Middle frontal gyrus (tissue), 1 donor: Measurements from ENCODE around the gene NOTCH1.

Experiments used
- DNase-seq: peaks from one replicate; pipeline ENCODE4 v3.0.0-alpha.2; 2015; ENCODE audit warnings: low spot score; ENCODE audit errors: extremely low spot score

NOTCH1 gene

GRCh38 chr9:136501686-136502085 is 44.2 kb downstream of the NOTCH1 start:
- DNase-seq = no peak

- no peak for DNase-seq
Observed at GRCh38 chr9:136499935-136500910, 45.6 kb downstream of the NOTCH1 start.

GRCh38 chr9:136499071-136499934 is 46.5 kb downstream of the NOTCH1 start:
- DNase-seq = no peak

GRCh38 chr9:136497916-136498695 is 47.7 kb downstream of the NOTCH1 start:
- DNase-seq = no peak

GRCh38 chr9:136496801-136497620 is 48.8 kb downstream of the NOTCH1 start:
- DNase-seq = no peak

- no peak for DNase-seq
Observed at GRCh38 chr9:136496181-136496580, 49.7 kb downstream of the NOTCH1 start.

GRCh38 chr9:136495238-136495800 is 50.5 kb downstream of the NOTCH1 start:
- no peak for DNase-seq

- no peak for DNase-seq
Observed at GRCh38 chr9:136494531-136495215, 51.2 kb downstream of the NOTCH1 start.

- DNase-seq = no peak
Observed at GRCh38 chr9:136494012-136494411, 51.8 kb downstream of the NOTCH1 start.

GRCh38 chr9:136493567-136493971 is 52.3 kb downstream of the NOTCH1 start:
- DNase-seq = peak; percentile 2

- no peak for DNase-seq
Observed at GRCh38 chr9:136492978-136493522, 52.8 kb downstream of the NOTCH1 start.

- DNase-seq = no peak
Observed at GRCh38 chr9:136489731-136490130, 56.1 kb downstream of the NOTCH1 start.

- DNase-seq = no peak
Observed at GRCh38 chr9:136488247-136489214, 57.3 kb downstream of the NOTCH1 start.

GRCh38 chr9:136487672-136488071 is 58.2 kb downstream of the NOTCH1 start:
- no peak for DNase-seq

- no peak for DNase-seq
Observed at GRCh38 chr9:136486823-136487620, 58.8 kb downstream of the NOTCH1 start.

- no peak for DNase-seq
Observed at GRCh38 chr9:136486131-136486530, 59.7 kb downstream of the NOTCH1 start.
